Right lobe of liver (tissue), 6 donors: ENCODE measurements around the gene NEDD4L. TPM values are rescaled to one million over a fixed set of nuclear protein-coding genes. Genes with fewer than 3 reads are reported as not detected.

Source experiments
- ATAC-seq, 4 donors: fragments of 200-7000 bp; cut with Tn5 transposase; one replicate each; pipeline ENCODE4 v1.9.1; 2020; ENCODE audit warnings: mild to moderate bottlenecking in 4 of 4, moderate library complexity in 4 of 4
- DNase-seq, 3 donors: peaks; one replicate each; pipeline ENCODE4 v3.0.0-alpha.2; 2020
- H3K27ac ChIP-seq, 3 donors: fragments of 200-600 bp; one replicate each; pipeline ENCODE4 v1.8.0; 2022
- H3K27me3 ChIP-seq, 2 donors: fragments of 200-600 bp; one replicate each; pipeline ENCODE4 v1.8.0; 2022
- H3K36me3 ChIP-seq, 4 donors: fragments of 200-600 bp; sonication (generic) in 1 of 4; one replicate each; pipeline versions ENCODE4 v1.5.1 to v1.8.0; 2017 to 2022; ENCODE audit warnings: control low read depth in 1 of 4
- H3K4me1 ChIP-seq, 4 donors: fragments of 200-600 bp; sonication (generic) in 1 of 4; one replicate each; pipeline versions ENCODE4 v1.5.1 to v1.8.0; 2017 to 2022; ENCODE audit warnings: control low read depth in 1 of 4
- H3K4me3 ChIP-seq, 3 donors: fragments of 200-600 bp; one replicate each; pipeline ENCODE4 v1.8.0; 2022
- H3K9me3 ChIP-seq, 4 donors: fragments of 200-600 bp; sonication (generic) in 1 of 4; one replicate each; pipeline versions ENCODE4 v1.5.1 to v1.8.0; 2017 to 2022; ENCODE audit warnings: control low read depth in 1 of 4
- CTCF ChIP-seq, 4 donors: fragments of 200-600 bp in 3 of 4; fragments of 450-650 bp in 1 of 4; IDR thresholded peaks; one replicate each; pipeline versions ENCODE4 v1.5.1 to v1.8.0; 2016 to 2022; ENCODE audit warnings: antibody characterized with exemption in 4 of 4, mild to moderate bottlenecking in 2 of 4
- POLR2A ChIP-seq: fragments of 450-650 bp; IDR thresholded peaks from one replicate; pipeline ENCODE4 v1.6.1; 2017; ENCODE audit warnings: antibody characterized with exemption, mild to moderate bottlenecking
- WGBS: methylation state at CpG from one replicate; pipeline ENCODE4 v1.1.6; 2018; ENCODE audit warnings: low coverage, low lambda C conversion rate; ENCODE audit not compliant: insufficient coverage; ENCODE audit errors: missing lambda C conversion rate; 5-methylcytosine and 5-hydroxymethylcytosine counted together
- intact Hi-C, 2 donors: fragments of 100-400 bp; cut with DNase I; formaldehyde crosslinking; loops; one replicate each; pipeline versions ENCODE4 v1.11.2 to v1.14.1; 2022
- total RNA-seq, 6 experiments: library from RNA; depleted of rRNA in 2 of 6; stranded (reverse); fragments of >200 nt in 2 of 6; fragmentation: NEBNext Ultra II Directional in 3 of 6; extraction: Animal tissue kit (Norgen Biotek cat#: 25700) in 3 of 6; gene quantifications; one replicate each; pipeline versions ENCODE4 v1.1.0 to v1.2.4, GENCODE V29; 2016 to 2023
- donor health status: DM: no; HTN: yes; CAD: no.
- donor health status: DM: no; HTN: no; CAD: no.
- donor health status: DM: no; HTN: no; CAD: no.
- donor health status: DM: no; HTN: yes; CAD: no.
- donor health status: DM: no; HTN: yes; CAD: no.

NEDD4L gene
- total RNA-seq, 6 experiments from 2014 or later, result 21.5 to 41.0 (median 33.2) TPM

- H3K4me3 ChIP-seq, result no peak overlapping the region
- WGBS, result 98% methylated on average over 7 of the region's 8 CpGs
- H3K4me1 ChIP-seq, result no peaks in the 10 kb centered on the region
- H3K27me3 ChIP-seq, result no peaks in the 10 kb centered on the region
- no peak for TF ChIP-seq POLR2A
- TF ChIP-seq CTCF (IDR thresholded peaks at IDR 0.05), result no peak
- DNase-seq (no peak), ATAC-seq (no peak)
- intact Hi-C loops, result no loop called here
- no peak overlapping the region for H3K27ac ChIP-seq
- no peaks in the 10 kb centered on the region for H3K9me3 ChIP-seq
- no peaks in the 10 kb centered on the region for H3K36me3 ChIP-seq
Observed at GRCh38 chr18:58355243-58355642, 311.2 kb downstream of the NEDD4L start.

- no peaks in the 10 kb centered on the region for H3K27me3 ChIP-seq
- no peak overlapping the region for H3K27ac ChIP-seq
Observed at GRCh38 chr18:58359218-58359617, 315.2 kb downstream of the NEDD4L start.

GRCh38 chr18:58359620-58360019 lies 315.6 kb downstream of the NEDD4L start:
- DNase-seq, result no peak
- intact Hi-C loops, result no loop called here
- Histone ChIP-seq H3K27me3 (no peaks in the 10 kb centered on the region), H3K36me3 (no peaks in the 10 kb centered on the region), H3K27ac (no peak overlapping the region), H3K4me3 (no peak overlapping the region), H3K9me3 (no peaks in the 10 kb centered on the region), H3K4me1 (peaks cover 4 to 27% (median 11%) of the 10 kb centered on the region in 4 donors)
- TF ChIP-seq POLR2A, result no peak
- TF ChIP-seq CTCF (IDR thresholded peaks at IDR 0.05), result no peak
- no peak for ATAC-seq
- 89% methylated on average over 1 of the region's 1 CpG for WGBS

More at GRCh38 chr18:58359218-58359617, 315.2 kb downstream of the NEDD4L start:
- Histone ChIP-seq H3K36me3 (no peaks in the 10 kb centered on the region), H3K4me3 (no peak overlapping the region), H3K9me3 (no peaks in the 10 kb centered on the region), H3K4me1 (peaks cover 4 to 27% (median 11%) of the 10 kb centered on the region in 4 donors)
- intact Hi-C loops, result no loop called here
- TF ChIP-seq POLR2A (no peak), CTCF (IDR thresholded peaks at IDR 0.05) (no peak)
- no peak for DNase-seq
- 88% methylated on average over 3 of the region's 3 CpGs for WGBS
- ATAC-seq, result no peak

GRCh38 chr18:58360324-58360723 lies 316.3 kb downstream of the NEDD4L start:
- no peak for ATAC-seq
- H3K36me3 ChIP-seq, result no peaks in the 10 kb centered on the region
- no peaks in the 10 kb centered on the region for H3K9me3 ChIP-seq
- TF ChIP-seq POLR2A (no peak), CTCF (IDR thresholded peaks at IDR 0.05) (no peak)
- no peak overlapping the region for H3K4me3 ChIP-seq
- DNase-seq, result no peak
- no peaks in the 10 kb centered on the region for H3K27me3 ChIP-seq
- no peak overlapping the region for H3K27ac ChIP-seq
- 83% methylated on average over 2 of the region's 2 CpGs for WGBS
- intact Hi-C loops, result no loop called here
- H3K4me1 ChIP-seq, result peaks cover 4 to 27% (median 11%) of the 10 kb centered on the region in 4 donors

- 51% methylated on average over 4 of the region's 5 CpGs for WGBS
- Histone ChIP-seq H3K36me3 (no peaks in the 10 kb centered on the region), H3K9me3 (no peaks in the 10 kb centered on the region), H3K27me3 (no peaks in the 10 kb centered on the region), H3K4me1 (peaks cover 4 to 27% (median 11%) of the 10 kb centered on the region in 4 donors), H3K4me3 (no peak overlapping the region), H3K27ac (peak overlapping the region; percentile 73 to 91 (median 86))
- intact Hi-C loops, result no loop called here
- TF ChIP-seq POLR2A, result peak; percentile 26
- no peak for TF ChIP-seq CTCF (IDR thresholded peaks at IDR 0.05)
- peak; percentile 27 to 46 (median 32) for ATAC-seq
- DNase-seq, result no peak
Observed at GRCh38 chr18:58361212-58361611, 317.2 kb downstream of the NEDD4L start.
